GM10266 (cell line): ENCODE results near the gene NCEH1.

Source experiments
- DNase-seq: peaks from one replicate; pipeline ENCODE4 v3.0.0; 2012; ENCODE audit errors: extremely low spot score
- TF ChIP-seq, protein P1 (sequence below): IDR thresholded peaks from 2 replicates; pipeline ENCODE4 v1.5.1; 2012; ENCODE audit warnings: mild to moderate bottlenecking, low read depth; ENCODE audit not compliant: control insufficient read depth, insufficient read depth; ENCODE audit errors: missing control alignments

NCEH1 gene

DNA sequence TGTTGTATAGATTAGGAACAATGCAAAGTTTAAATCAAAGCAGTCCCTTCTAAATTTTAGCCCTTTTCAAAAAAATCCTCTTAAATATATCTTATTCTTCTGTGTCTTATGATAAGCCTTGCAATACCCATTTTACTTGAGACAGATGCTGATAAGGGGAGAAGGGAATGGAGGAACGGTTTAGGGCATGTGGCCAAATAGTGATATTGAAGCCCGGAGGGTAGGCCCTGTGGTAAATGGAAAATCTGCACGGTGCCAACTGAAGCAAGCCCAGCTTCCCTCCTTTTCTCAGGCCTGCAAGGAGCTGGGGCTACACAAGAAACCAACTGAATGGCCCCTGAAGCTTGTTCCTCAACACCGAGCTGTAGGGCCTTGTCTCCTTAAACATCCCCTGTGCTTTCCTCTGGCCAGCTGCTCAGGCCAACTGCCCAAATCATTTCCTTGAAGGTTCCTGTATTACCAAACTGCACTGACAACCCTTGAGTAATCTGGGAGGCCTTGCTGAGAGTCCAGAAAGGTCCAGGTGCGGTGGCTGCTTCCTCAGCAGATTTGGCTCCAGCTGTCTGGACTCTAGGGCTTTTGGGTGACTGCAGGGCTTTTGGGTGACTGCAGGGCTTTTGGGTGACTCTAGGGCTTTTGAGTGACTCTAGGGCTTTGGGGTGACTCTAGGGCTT lies 67.2 kb downstream of the NCEH1 start:
- TF ChIP-seq, protein P1, sequence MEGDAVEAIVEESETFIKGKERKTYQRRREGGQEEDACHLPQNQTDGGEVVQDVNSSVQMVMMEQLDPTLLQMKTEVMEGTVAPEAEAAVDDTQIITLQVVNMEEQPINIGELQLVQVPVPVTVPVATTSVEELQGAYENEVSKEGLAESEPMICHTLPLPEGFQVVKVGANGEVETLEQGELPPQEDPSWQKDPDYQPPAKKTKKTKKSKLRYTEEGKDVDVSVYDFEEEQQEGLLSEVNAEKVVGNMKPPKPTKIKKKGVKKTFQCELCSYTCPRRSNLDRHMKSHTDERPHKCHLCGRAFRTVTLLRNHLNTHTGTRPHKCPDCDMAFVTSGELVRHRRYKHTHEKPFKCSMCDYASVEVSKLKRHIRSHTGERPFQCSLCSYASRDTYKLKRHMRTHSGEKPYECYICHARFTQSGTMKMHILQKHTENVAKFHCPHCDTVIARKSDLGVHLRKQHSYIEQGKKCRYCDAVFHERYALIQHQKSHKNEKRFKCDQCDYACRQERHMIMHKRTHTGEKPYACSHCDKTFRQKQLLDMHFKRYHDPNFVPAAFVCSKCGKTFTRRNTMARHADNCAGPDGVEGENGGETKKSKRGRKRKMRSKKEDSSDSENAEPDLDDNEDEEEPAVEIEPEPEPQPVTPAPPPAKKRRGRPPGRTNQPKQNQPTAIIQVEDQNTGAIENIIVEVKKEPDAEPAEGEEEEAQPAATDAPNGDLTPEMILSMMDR = no peak
- no peak for DNase-seq

DNA sequence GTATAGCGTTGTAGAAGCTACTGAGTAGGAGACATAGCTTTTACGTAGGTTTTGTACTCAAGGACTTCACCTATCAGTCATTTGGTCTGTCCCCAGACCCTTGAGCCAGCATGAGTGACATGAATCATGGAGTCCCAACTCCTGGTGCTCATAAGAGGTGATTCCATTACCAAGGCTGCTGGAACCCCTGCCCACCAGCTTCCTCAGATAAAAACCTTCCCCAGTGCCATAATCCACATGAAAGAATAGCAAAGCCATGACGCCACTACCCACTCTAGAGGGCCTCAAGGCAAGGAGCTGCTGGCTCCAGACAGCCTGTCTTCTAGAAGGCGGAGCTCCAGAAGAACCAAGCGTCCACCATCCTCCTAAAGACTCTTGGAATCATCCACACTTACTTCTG lies 69.6 kb downstream of the NCEH1 start:
- TF ChIP-seq, protein P1 = no peak
- DNase-seq = no peak

DNA sequence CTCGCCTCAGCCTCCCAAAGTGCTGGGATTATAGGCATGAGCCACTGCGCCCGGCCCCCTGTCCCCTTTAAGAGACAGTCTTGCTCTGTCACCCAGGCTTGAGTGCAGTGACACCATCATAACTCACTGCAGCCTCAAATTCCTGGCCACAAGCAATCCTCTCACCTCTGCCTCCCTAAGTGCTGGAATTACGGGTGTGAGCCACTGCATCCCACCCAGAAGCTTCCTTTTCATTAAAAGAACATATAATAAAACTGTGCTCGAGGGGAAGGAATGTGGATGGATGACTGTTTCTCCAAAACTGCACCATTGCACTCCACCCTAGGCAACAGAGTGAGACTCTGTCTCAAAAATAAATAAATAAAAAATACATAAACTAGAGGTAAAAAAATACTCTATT lies 70.1 kb downstream of the NCEH1 start:
- TF ChIP-seq, protein P1 = no peak
- DNase-seq = no peak

DNA sequence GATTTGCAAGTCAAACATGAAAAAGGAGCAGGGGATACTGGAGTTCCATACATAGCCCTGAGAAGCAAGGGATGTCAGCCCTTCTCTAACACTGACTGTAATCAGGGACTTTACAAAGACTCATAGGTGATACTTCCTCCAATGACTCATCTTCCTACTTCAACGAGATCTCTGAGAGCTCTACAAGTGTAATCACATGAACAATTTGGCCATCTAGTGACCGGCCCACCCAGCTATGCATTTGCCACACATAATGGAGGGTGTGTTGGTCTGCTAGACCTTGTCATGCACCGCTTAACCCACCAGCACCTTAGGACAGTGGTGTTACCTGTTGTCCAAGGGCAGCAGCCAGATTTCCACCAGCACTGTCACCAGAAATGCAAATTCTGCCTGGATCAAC lies 75.3 kb downstream of the NCEH1 start:
- peak; percentile 77 for DNase-seq
- TF ChIP-seq, protein P1 = no peak

DNA sequence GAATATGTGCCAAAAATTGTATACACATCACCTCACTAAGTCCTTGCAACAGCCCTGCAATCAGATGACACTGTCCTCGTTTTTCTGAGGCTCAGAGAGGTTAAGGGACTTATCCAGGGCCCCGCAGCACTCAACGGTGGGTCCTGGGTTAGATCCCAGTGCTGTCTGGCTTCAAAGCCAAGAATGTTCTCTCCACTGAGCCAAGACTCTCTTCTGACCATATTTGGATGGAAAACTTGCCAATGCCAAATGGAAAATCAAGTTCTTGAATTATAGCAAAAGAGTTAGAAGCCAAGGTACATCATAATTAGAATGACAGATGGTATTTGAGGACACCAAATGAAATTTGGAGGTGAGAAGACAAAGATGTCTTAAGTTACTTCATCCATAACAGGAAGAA lies 75.9 kb downstream of the NCEH1 start:
- TF ChIP-seq, protein P1 = no peak
- no peak for DNase-seq

DNA sequence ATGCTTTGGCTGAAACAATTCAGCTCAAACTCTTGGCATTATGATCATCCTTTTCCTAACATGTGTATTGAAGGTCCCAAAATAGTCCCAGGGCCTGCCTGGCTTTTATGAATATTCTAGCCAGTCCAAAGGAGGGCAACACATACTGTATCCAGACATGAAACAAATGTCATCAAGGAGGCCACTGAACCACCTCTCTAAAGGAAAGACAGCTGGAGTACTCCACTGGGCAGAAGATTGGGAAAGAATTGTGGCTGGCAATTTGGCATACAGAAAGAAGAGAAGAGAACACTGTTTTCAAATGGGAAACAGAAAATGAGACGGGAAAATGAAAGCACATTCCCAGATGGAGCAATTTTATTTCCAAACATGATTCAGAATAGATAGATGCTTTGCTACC lies 80.6 kb downstream of the NCEH1 start:
- TF ChIP-seq, protein P1 = no peak

DNA sequence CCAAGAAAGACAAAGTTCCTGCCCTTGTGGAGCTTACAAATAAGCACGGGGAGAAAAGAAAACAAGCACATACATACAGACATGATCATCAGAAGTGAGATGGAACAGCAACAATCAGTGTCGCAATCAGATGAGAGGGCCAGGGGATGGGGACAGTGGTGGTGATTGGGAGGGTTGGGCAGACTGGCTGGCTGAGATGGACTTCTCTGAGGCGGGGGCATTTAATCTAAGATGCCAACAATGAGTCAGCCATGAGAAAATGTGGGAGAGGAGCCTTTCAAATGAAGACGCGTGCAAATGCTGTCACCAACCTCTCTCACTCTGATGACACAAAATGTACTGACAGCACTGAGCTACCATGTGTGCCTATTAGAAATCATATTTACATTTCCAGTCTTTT lies 81.4 kb downstream of the NCEH1 start:
- TF ChIP-seq, protein P1 = no peak
- DNase-seq = no peak

More for the DNA sequence above, 80.6 kb downstream of the NCEH1 start:
- no peak for DNase-seq
